Body of pancreas (tissue), 4 donors: ENCODE data around the gene NLRP6.

Experiments used
- CTCF ChIP-seq, 7 experiments: fragments of 450-650 bp in 4 of 7; fragments of 200-600 bp in 3 of 7; sonication (generic) in 3 of 7; IDR thresholded peaks; one replicate each; pipeline ENCODE4 v1.5.1; 2016 to 2019; ENCODE audit warnings: antibody characterized with exemption in 7 of 7
- POLR2A ChIP-seq, 3 donors: fragments of 450-650 bp; IDR thresholded peaks; one replicate each; pipeline ENCODE4 v1.6.1; 2016; ENCODE audit warnings: antibody characterized with exemption in 3 of 3, mild to moderate bottlenecking in 2 of 3

GRCh38 chr11:331358-332060 is 53.3 kb downstream of the NLRP6 start:
- TF ChIP-seq CTCF (IDR thresholded peaks at IDR 0.05) (no peak), POLR2A (IDR thresholded peaks at IDR 0.05) (no peak)
